Fibroblast of mammary gland (primary cell): ENCODE results near the gene TRIP10.
A peak's percentile ranks its signal among the peaks of the same experiment; 100 is the strongest.

Source experiments
- DNase-seq: peaks from one replicate; pipeline ENCODE4 v3.0.0-alpha.2; 2010; ENCODE audit warnings: low read depth
- H3K4me3 ChIP-seq: 2 replicates; pipeline ENCODE4 v1.5.1; 2011; ENCODE audit warnings: low read depth, mild to moderate bottlenecking, low read length, moderate library complexity; ENCODE audit not compliant: control insufficient read depth
- CTCF ChIP-seq: conservative IDR thresholded peaks from 2 replicates; pipeline ENCODE4 v1.5.1; 2011; ENCODE audit warnings: low read depth, low read length, inconsistent platforms; ENCODE audit not compliant: control insufficient read depth, insufficient read depth

The TRIP10 gene

GRCh38 chr19:6736917-6737283 lies 2.6 kb upstream of the TRIP10 start:
- no peak for TF ChIP-seq CTCF
- peak overlapping the region; percentile 89 for H3K4me3 ChIP-seq
- no peak for DNase-seq

GRCh38 chr19:6737284-6737872 lies 2.1 kb upstream of the TRIP10 start, which contains the start of gene GPR108:
GPR108 (minus strand) TSS chr19:6737580; CDS start chr19:6737576, 4 bp downstream.
- peak within 1 kb of the TSS; percentile 89 for H3K4me3 ChIP-seq
- no peak for TF ChIP-seq CTCF
- DNase-seq, result peak; percentile 100

DNA sequence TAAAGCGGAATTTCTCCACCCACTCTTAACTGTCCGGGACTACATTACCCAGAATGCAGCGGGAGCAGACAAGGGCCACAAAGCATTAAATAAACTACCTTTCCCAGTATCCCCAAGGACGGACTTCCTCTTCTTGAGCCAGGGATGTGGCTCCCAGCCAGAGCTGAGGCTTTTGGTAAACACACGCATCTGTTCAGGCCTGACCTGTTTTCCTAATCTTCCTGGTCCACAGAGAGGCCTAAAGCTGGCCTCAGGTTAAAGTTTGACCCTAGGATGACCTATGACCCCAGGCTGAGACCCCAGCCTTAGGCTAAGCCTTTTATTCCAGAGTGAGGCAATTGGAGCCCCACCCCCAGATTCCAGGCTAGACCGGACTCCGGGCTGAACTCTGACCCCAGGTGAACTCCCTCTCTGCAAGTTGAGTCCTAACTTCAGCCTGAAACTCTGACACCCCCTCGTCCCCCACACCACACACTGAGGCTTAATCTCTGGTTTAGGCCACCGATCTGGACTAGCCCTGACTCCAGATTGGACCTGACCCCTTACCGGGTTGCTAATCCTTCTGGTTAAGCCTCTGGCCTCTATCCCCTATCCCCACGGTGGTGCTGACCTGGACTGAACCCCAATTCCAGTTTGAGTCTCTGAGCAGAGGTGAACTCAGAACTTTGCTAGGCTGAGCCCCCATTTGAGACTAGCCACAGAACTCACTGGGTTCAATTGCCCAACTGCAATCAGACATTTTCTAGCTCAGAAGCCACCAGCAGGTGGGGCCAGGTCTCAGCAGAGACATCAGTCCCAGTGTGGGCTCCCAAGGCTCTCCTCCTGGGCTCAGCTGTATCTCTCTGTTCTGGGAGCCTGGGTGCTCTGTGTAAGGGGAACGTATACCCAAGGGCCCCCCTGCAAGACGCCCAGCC lies 1.4 kb upstream of the TRIP10 start:
- peak; percentile 77 for DNase-seq
- H3K4me3 ChIP-seq, result no peak overlapping the region
- TF ChIP-seq CTCF, result peak; percentile 63

DNA sequence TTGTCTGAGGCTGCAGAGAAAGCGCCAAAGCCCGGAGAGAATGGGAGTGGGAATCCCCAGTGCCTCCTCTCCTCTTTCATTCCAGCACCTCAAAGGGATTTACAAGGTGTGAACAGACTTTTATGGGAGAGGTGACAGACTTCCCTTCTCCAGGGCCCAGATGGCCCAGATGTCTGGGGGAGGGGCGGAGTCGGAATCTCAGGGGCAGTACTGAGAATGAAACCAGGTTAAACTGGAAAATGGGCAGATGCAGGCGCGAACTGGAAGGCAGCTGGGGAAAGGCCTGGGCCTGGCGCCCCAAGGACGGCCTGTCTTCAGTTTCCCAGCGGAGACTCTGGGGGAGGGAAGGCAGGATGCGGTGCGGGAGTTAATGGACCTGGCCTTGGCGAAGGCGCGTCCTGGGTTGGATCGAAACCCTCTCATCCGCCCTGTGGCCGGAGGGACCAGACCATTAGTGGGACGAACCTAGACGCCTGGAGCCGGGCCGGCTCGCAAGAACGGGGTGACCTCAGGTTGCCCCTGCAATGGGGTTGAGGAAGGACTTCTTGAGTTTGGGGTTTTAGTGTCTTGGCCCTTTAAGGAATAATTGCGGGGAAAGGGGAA lies 592 bp upstream of the TRIP10 start:
- DNase-seq, result peak; percentile 47

GRCh38 chr19:6739883-6740588 lies 556 bp downstream of the TRIP10 start:
- TF ChIP-seq CTCF, result no peak
- DNase-seq, result no peak
- peak overlapping the region; percentile 85 for H3K4me3 ChIP-seq

More for the DNA sequence above, 592 bp upstream of the TRIP10 start:
- no peak for TF ChIP-seq CTCF
- peak overlapping the region; percentile 45 for H3K4me3 ChIP-seq

DNA sequence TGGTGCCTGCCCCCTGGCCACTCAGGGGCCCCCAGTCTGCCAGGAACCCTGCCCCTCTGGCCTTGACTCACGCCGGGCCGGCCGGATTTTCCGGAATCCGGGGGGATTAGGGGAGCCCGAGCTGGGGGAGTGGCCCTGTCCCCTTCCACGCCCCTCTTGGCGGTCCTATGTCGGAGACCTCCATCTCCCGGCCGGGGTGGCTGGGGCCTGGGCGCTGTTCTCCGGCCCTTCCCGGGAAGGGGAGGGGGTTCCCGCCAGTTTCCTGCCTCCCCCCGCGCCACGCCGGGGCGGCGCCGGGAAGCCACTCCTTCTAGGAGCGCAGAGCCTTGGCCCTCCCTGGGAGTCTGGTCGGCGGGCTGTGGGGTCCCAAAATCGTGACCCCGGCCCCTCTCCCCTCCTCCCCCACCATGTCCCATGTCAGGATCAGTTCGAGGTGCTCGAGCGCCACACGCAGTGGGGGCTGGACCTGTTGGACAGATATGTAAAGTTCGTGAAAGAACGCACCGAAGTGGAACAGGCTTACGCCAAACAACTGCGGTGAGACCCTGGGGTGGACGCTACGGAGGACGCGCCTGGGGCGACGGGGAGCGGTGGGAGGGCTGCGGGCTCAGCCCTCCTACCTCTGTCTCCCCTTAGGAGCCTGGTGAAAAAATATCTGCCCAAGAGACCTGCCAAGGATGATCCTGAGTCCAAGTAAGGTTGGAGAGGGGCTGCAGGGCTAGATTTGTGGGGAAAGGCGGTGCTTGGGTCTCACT lies 1.3 kb downstream of the TRIP10 start:
- no peak for TF ChIP-seq CTCF
- H3K4me3 ChIP-seq, result peak overlapping the region; percentile 85
- peak; percentile 19 for DNase-seq
